Natural killer cell (primary cell): ENCODE measurements around the gene P2RY12. TPM values are rescaled to one million over a fixed set of nuclear protein-coding genes. Genes with fewer than 3 reads are reported as not detected.

Experiments
- ATAC-seq, 3 donors: fragments of 150-1000 bp in 2 of 3; fragments of 200-7000 bp in 1 of 3; cut with Tn5 transposase; 1 replicate in 1 of 3; 2 replicates in 2 of 3; pipeline ENCODE4 v1.10.0; 2021; ENCODE audit warnings: mild to moderate bottlenecking in 2 of 3, moderate library complexity in 2 of 3
- DNase-seq, 2 donors: peaks; one replicate each; pipeline versions ENCODE4 v3.0.0 to v3.0.0-alpha.2; 2013 to 2021; ENCODE audit warnings: mixed read lengths in 1 of 2
- H3K27ac ChIP-seq: one replicate; pipeline ENCODE4 v1.5.1; 2013; ENCODE audit warnings: mild to moderate bottlenecking, low read length
- H3K27me3 ChIP-seq: one replicate; pipeline ENCODE4 v1.6.1; 2013; ENCODE audit warnings: low read length; ENCODE audit not compliant: control insufficient read depth, insufficient read depth
- H3K36me3 ChIP-seq: one replicate; pipeline ENCODE4 v1.6.1; 2013; ENCODE audit warnings: low read length; ENCODE audit not compliant: control insufficient read depth, insufficient read depth
- H3K4me1 ChIP-seq: one replicate; pipeline ENCODE4 v1.6.1; 2013; ENCODE audit warnings: low read length; ENCODE audit not compliant: control insufficient read depth, insufficient read depth
- H3K4me3 ChIP-seq: one replicate; pipeline ENCODE4 v1.5.1; 2013; ENCODE audit warnings: low read length
- H3K9me3 ChIP-seq: one replicate; pipeline ENCODE4 v1.6.1; 2013; ENCODE audit warnings: low read length; ENCODE audit not compliant: control insufficient read depth, insufficient read depth
- H3K27ac Mint-ChIP-seq, 2 donors: one replicate each; pipeline ENCODE4 v1.8.0; 2022; ENCODE audit warnings: mild to moderate bottlenecking in 2 of 2, mixed read lengths in 2 of 2, moderate library complexity in 1 of 2
- H3K27me3 Mint-ChIP-seq, 2 donors: one replicate each; pipeline ENCODE4 v1.8.0; 2022; ENCODE audit warnings: low read depth in 2 of 2, mixed read lengths in 2 of 2
- H3K36me3 Mint-ChIP-seq: one replicate; pipeline ENCODE4 v1.8.0; 2022; ENCODE audit warnings: mixed read lengths
- H3K4me1 Mint-ChIP-seq, 2 donors: one replicate each; pipeline ENCODE4 v1.8.0; 2022; ENCODE audit warnings: mixed read lengths in 2 of 2
- H3K4me3 Mint-ChIP-seq: one replicate; pipeline ENCODE4 v1.8.0; 2022; ENCODE audit warnings: mild to moderate bottlenecking, moderate library complexity, mixed read lengths
- H3K9me3 Mint-ChIP-seq, 2 donors: one replicate each; pipeline ENCODE4 v1.8.0; 2022; ENCODE audit warnings: mixed read lengths in 2 of 2
- CTCF ChIP-seq: fragments of 200-600 bp; IDR thresholded peaks from one replicate; pipeline ENCODE4 v1.8.0; 2022; ENCODE audit warnings: antibody characterized with exemption
- WGBS: methylation state at CpG from one replicate; pipeline ENCODE4 v1.1.7; 2013; ENCODE audit warnings: missing lambda C conversion rate; ENCODE audit not compliant: insufficient coverage; 5-methylcytosine and 5-hydroxymethylcytosine counted together
- intact Hi-C: fragments of 100-400 bp; cut with micrococcal nuclease; formaldehyde crosslinking; loops from one replicate; pipeline ENCODE4 v1.14.2; 2022
- total RNA-seq, 4 donors: library from RNA; stranded (reverse); fragments of 120-200 nt in 1 of 4; gene quantifications; one replicate each; pipeline versions ENCODE4 v1.2.3 to v1.2.4, GENCODE V29; 2013 to 2022

The P2RY12 gene
- total RNA-seq, 3 donors from 2014 or later (not counting 1 experiment from before 2014, with no cell fraction given) = 0.52 to 1.6 (median 1.3) TPM

GRCh38 chr3:151329363-151329762, 55.2 kb downstream of the P2RY12 start, which contains the start of gene P2RY13:
P2RY13 (minus strand) TSS chr3:151329549; CDS start chr3:151329528, 21 bp downstream.
- H3K27ac Mint-ChIP-seq = peak within 1 kb of the TSS; percentile 84 to 86
- H3K27me3 Mint-ChIP-seq = no peaks in the 10 kb centered on the region
- H3K9me3 ChIP-seq = no peaks in the 10 kb centered on the region
- H3K36me3 Mint-ChIP-seq = no peaks in the 10 kb centered on the region
- peaks cover 2% of the 10 kb centered on the region for H3K27me3 ChIP-seq
- no peaks in the 10 kb centered on the region for H3K36me3 ChIP-seq
- no CpG with 5 or more reads among the region's 1 CpG for WGBS
- H3K27ac ChIP-seq = peak within 1 kb of the TSS; percentile 45
- no peaks in the 10 kb centered on the region for H3K9me3 Mint-ChIP-seq
- TF ChIP-seq CTCF = no peak
- H3K4me1 ChIP-seq = peaks cover 4% of the 10 kb centered on the region
- H3K4me3 Mint-ChIP-seq = peak within 1 kb of the TSS; percentile 72
- intact Hi-C loops = loop anchor here (5.0 kb wide), 1 partner anchor 563 kb away; no protein-coding TSS in a partner anchor
- peak within 1 kb of the TSS; percentile 8 for H3K4me3 ChIP-seq
- H3K4me1 Mint-ChIP-seq = peaks cover 18 to 30% of the 10 kb centered on the region in 2 donors
- ATAC-seq = no peak
- DNase-seq = no peak

- Mint-ChIP-seq H3K4me1 (peaks cover 22 to 35% of the 10 kb centered on the region in 2 donors), H3K36me3 (no peaks in the 10 kb centered on the region), H3K9me3 (no peaks in the 10 kb centered on the region), H3K4me3 (peak overlapping the region; percentile 72), H3K27me3 (no peaks in the 10 kb centered on the region), H3K27ac (peak overlapping the region; percentile 84 to 86)
- no peaks in the 10 kb centered on the region for H3K36me3 ChIP-seq
- no peak for TF ChIP-seq CTCF
- DNase-seq (peak; percentile 27 to 38), ATAC-seq (peak; percentile 89 to 90 (median 90))
- intact Hi-C loops = loop anchor here (5.0 kb wide), 1 partner anchor 564 kb away; no protein-coding TSS in a partner anchor
- H3K27ac ChIP-seq = peak overlapping the region; percentile 45
- H3K4me3 ChIP-seq = peak overlapping the region; percentile 8
- no peaks in the 10 kb centered on the region for H3K9me3 ChIP-seq
- peaks cover 2% of the 10 kb centered on the region for H3K27me3 ChIP-seq
- 10% methylated on average over 10 of the region's 10 CpGs for WGBS
- peaks cover 4% of the 10 kb centered on the region for H3K4me1 ChIP-seq
Measured at GRCh38 chr3:151328298-151328995, 56.1 kb downstream of the P2RY12 start.

- H3K4me3 Mint-ChIP-seq = peak overlapping the region; percentile 72
- no peaks in the 10 kb centered on the region for H3K9me3 ChIP-seq
- peaks cover 16 to 28% of the 10 kb centered on the region in 2 donors for H3K4me1 Mint-ChIP-seq
- no peak overlapping the region for H3K4me3 ChIP-seq
- intact Hi-C loops = loop anchor here (5.0 kb wide), 1 partner anchor 565 kb away; no protein-coding TSS in a partner anchor
- peak; percentile 46 for TF ChIP-seq CTCF
- peak in 1 of 2 donors; percentile 28 for DNase-seq
- H3K27ac Mint-ChIP-seq = peak overlapping the region; percentile 84 to 86
- H3K27ac ChIP-seq = no peak overlapping the region
- no peaks in the 10 kb centered on the region for H3K36me3 Mint-ChIP-seq
- H3K4me1 ChIP-seq = peaks cover 4% of the 10 kb centered on the region
- no peaks in the 10 kb centered on the region for H3K9me3 Mint-ChIP-seq
- H3K36me3 ChIP-seq = no peaks in the 10 kb centered on the region
- 11% methylated on average over 1 of the region's 3 CpGs for WGBS
- ATAC-seq = no peak
- no peaks in the 10 kb centered on the region for H3K27me3 Mint-ChIP-seq
- H3K27me3 ChIP-seq = peaks cover 2% of the 10 kb centered on the region
Measured at GRCh38 chr3:151327571-151328198, 56.9 kb downstream of the P2RY12 start.
